ENCODE measurements around the gene IFITM1. TPM values are rescaled to one million over a fixed set of nuclear protein-coding genes. Genes with fewer than 3 reads are reported as not detected.

Gene IFITM1
- total and polyA plus RNA-seq, 4 donors: 46.7 to 311 (median 183) TPM

DNA sequence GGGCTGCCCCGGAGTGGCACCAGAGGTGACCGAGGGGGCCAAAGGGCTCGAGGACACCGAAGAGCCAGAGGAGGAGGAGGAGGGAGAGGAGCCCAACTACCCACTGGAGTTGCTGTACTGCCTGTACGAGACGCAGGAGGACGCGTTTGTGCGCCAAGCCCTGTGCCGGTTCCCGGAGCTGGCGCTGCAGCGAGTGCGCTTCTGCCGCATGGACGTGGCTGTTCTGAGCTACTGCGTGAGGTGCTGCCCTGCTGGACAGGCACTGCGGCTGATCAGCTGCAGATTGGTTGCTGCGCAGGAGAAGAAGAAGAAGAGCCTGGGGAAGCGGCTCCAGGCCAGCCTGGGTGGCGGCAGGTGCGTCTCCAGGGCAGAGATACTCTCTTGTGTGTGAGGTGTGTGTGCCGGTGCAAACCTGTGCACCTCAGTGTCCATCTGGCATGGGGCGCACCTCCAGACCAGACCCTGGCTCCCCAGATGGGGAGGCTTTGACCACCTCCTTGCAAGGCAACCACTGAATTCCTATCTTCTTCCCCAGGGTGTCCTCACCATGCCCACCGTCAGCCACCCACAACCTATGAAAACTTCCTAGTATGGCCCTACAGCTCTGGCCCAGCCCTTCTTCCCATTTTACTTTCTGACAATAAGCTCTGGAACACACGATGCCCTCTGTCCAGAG is 32.2 kb upstream of the IFITM1 start:
- ATAC-seq (ENCODE audit: low FRiP score): no peak
- Histone ChIP-seq H3K27ac (ENCODE audit: low read depth in 1 of 2, low read length in 2 of 2) (no peak overlapping the region), H3K4me3 (ENCODE audit: low read length in 2 of 2) (no peak overlapping the region), H3K27me3 (ENCODE audit: control insufficient read depth in 1 of 2, insufficient read depth in 2 of 2, low read length in 1 of 2) (peaks cover 0 to 1% of the 10 kb centered on the region in 2 donors), H3K4me1 (ENCODE audit: control insufficient read depth in 1 of 2, insufficient read depth in 2 of 2, low read length in 2 of 2) (no peaks in the 10 kb centered on the region), H3K36me3 (ENCODE audit: control insufficient read depth in 1 of 2, insufficient read depth in 2 of 2, low read length in 1 of 2) (no peaks in the 10 kb centered on the region), H3K9me3 (ENCODE audit: control insufficient read depth, low read length) (no peaks in the 10 kb centered on the region)
- intact Hi-C loops (cut with DNase I): no loop called here
- DNase-seq: peak in 1 of 2 donors; percentile 63
- WGBS, 2 donors: 33 to 35% methylated on average over 26 of the region's 26 CpGs

DNA sequence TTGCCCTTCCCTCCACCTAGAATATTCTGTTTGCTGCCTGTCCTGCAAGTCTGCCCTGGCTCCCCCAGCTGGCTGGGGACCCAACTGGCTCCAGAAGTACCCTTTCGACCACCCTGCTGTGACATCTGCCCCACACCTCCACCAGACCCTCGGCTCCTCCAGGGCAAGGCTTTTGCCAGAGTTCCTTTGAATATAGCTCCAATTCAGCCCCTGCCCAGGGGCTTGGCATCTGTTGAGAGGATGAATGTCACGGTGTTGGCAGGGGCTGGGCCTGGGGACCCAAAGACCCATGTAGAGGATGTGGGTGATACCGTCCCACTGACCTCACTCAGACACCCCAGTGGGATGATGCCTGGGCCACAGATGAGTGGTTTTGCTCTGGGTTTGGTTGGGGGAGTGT is 31.7 kb upstream of the IFITM1 start:
- H3K27ac ChIP-seq (ENCODE audit: low read depth in 1 of 2, low read length in 2 of 2): no peak overlapping the region
- no peak overlapping the region for H3K4me3 ChIP-seq (ENCODE audit: low read length in 2 of 2)
- H3K4me1 ChIP-seq (ENCODE audit: control insufficient read depth in 1 of 2, insufficient read depth in 2 of 2, low read length in 2 of 2): no peaks in the 10 kb centered on the region
- 63 to 65% methylated on average over 4 of the region's 4 CpGs for WGBS, 2 donors
- H3K27me3 ChIP-seq (ENCODE audit: control insufficient read depth in 1 of 2, insufficient read depth in 2 of 2, low read length in 1 of 2): peaks cover 0 to 1% of the 10 kb centered on the region in 2 donors
- intact Hi-C loops (cut with DNase I): no loop called here
- ATAC-seq (ENCODE audit: low FRiP score): no peak
- H3K36me3 ChIP-seq (ENCODE audit: control insufficient read depth in 1 of 2, insufficient read depth in 2 of 2, low read length in 1 of 2): no peaks in the 10 kb centered on the region
- peak in 1 of 2 donors; percentile 47 for DNase-seq
- no peaks in the 10 kb centered on the region for H3K9me3 ChIP-seq (ENCODE audit: control insufficient read depth, low read length)

DNA sequence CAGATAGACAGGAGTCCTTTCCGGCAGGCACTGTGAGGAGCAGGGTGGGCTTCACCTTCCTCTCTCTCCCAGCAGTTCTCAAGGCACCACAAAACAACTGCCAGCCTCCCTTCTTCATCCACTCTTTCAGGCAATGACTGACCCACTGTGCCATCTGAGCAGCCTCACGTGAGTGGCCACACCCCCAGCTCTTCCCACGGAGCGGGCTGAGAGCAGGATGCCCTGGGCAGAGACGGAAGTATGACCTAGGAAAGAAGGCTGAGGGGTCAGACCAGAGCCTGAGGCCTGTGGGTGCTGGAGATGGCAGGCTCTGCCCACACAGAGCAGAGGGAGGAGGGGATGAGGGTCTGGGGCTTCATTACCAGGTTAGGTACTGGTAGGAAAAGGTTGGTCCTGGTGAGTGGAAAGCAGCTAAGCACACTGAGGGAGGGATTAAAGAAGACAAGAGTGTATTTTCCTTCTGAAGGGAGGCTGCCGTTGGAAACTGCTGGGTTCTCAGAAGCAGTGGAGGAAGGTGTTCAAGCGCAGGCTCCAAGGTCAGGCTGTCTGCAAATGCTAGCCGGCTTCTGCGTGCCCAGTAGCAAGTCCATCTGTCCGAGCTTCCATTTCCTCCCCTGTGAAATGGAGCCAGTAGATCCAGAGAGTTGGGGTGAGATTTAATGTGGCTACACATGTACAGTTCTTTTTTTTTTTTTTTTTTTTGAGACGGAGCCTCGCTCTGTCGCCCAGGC is 31.0 kb upstream of the IFITM1 start:
- DNase-seq: peak in 1 of 2 donors; percentile 64
- intact Hi-C loops (cut with DNase I): no loop called here

DNA sequence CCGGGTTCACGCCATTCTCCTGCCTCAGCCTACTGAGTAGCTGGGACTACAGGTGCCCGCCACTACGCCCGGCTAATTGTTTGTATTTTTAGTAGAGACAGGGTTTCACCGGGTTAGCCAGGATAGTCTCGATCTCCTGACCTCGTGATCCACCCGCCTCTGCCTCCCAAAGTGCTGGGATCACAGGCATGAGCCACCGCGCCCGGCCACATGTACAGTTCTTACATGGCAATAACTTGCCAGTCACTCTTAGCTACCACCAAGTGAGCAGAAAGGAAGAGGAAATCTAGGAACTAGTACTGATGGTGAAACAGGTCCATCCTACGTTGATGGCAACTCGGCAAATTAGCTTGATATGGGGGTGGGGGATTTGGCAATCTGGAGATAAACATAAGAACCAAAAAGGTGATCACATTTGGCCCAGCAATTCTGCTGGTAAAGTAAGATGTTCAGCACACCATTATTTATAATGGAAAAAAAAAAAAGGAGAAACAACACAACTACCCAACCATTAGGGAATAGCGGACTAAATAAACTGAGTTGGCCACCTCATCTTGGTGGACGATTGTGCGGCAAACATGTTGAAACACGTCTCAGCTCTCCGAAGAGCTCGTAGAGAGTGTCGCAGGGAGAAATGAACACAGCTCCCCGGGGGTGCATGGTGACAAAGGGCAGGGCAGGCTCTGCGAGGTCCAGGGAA is 30.3 kb upstream of the IFITM1 start:
- DNase-seq: no peak
- WGBS, 2 donors: 83 to 91% methylated on average over 18 to 23 of the region's 23 CpGs
- intact Hi-C loops (cut with DNase I): no loop called here

More for the DNA sequence above, 31.0 kb upstream of the IFITM1 start:
- H3K9me3 ChIP-seq (ENCODE audit: control insufficient read depth, low read length): no peaks in the 10 kb centered on the region
- ATAC-seq (ENCODE audit: low FRiP score): no peak
- no peaks in the 10 kb centered on the region for H3K4me1 ChIP-seq (ENCODE audit: control insufficient read depth in 1 of 2, insufficient read depth in 2 of 2, low read length in 2 of 2)
- no peak overlapping the region for H3K27ac ChIP-seq (ENCODE audit: low read depth in 1 of 2, low read length in 2 of 2)
- no peak overlapping the region for H3K4me3 ChIP-seq (ENCODE audit: low read length in 2 of 2)
- no peaks in the 10 kb centered on the region for H3K36me3 ChIP-seq (ENCODE audit: control insufficient read depth in 1 of 2, insufficient read depth in 2 of 2, low read length in 1 of 2)
- WGBS, 2 donors: 56 to 62% methylated on average over 10 to 13 of the region's 13 CpGs
- H3K27me3 ChIP-seq (ENCODE audit: control insufficient read depth in 1 of 2, insufficient read depth in 2 of 2, low read length in 1 of 2): peaks cover 0 to 1% of the 10 kb centered on the region in 2 donors

DNA sequence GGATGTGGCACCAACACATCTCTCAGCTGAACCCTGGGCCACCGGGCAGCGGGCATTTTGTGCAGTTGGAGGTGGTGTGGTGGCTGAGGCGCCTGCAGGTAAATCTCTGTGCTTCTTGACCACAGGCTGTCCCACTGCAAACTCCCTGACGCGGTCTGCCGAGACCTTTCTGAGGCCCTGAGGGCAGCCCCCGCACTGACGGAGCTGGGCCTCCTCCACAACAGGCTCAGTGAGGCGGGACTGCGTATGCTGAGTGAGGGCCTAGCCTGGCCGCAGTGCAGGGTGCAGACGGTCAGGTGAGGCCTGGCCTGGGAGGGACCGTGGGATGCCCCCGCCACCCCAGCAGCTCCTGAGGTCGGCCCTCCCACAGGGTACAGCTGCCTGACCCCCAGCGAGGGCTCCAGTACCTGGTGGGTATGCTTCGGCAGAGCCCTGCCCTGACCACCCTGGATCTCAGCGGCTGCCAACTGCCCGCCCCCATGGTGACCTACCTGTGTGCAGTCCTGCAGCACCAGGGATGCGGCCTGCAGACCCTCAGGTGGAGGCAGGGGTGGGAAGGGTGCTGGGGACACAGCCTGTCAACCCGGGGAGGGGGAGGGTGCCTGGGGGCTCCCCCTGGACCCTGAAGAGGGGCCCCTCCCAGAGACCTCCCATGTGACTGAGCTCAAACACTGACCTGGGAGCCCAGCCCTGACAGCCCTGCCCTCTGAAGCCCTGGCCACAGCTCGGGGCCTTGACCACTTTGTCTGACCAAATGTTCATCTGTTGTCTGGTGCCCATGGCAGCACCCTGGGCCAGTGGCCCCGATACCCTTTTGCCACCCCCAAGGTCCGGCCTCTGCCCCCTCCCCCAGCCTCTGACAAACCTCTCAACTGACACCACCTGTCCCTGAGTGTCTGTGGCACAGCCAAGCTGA is 29.5 kb upstream of the IFITM1 start:
- Histone ChIP-seq H3K27ac (ENCODE audit: low read depth in 1 of 2, low read length in 2 of 2) (no peak overlapping the region), H3K9me3 (ENCODE audit: control insufficient read depth, low read length) (no peaks in the 10 kb centered on the region), H3K36me3 (ENCODE audit: control insufficient read depth in 1 of 2, insufficient read depth in 2 of 2, low read length in 1 of 2) (no peaks in the 10 kb centered on the region), H3K4me3 (ENCODE audit: low read length in 2 of 2) (no peak overlapping the region), H3K4me1 (ENCODE audit: control insufficient read depth in 1 of 2, insufficient read depth in 2 of 2, low read length in 2 of 2) (no peaks in the 10 kb centered on the region), H3K27me3 (ENCODE audit: control insufficient read depth in 1 of 2, insufficient read depth in 2 of 2, low read length in 1 of 2) (peaks cover 0 to 1% of the 10 kb centered on the region in 2 donors)
- ATAC-seq (ENCODE audit: low FRiP score): no peak
- intact Hi-C loops (cut with DNase I): loop anchor here in 1 of 2 donors (5.0 kb wide), 1 partner anchor 32 kb away; no protein-coding TSS in a partner anchor
- WGBS, 2 donors: 86 to 91% methylated on average over 23 to 24 of the region's 24 CpGs
- DNase-seq: peak; percentile 47 to 54

More for the DNA sequence above, 30.3 kb upstream of the IFITM1 start:
- Histone ChIP-seq H3K9me3 (ENCODE audit: control insufficient read depth, low read length) (no peaks in the 10 kb centered on the region), H3K4me3 (ENCODE audit: low read length in 2 of 2) (no peak overlapping the region), H3K27me3 (ENCODE audit: control insufficient read depth in 1 of 2, insufficient read depth in 2 of 2, low read length in 1 of 2) (peaks cover 0 to 1% of the 10 kb centered on the region in 2 donors), H3K27ac (ENCODE audit: low read depth in 1 of 2, low read length in 2 of 2) (no peak overlapping the region), H3K4me1 (ENCODE audit: control insufficient read depth in 1 of 2, insufficient read depth in 2 of 2, low read length in 2 of 2) (no peaks in the 10 kb centered on the region), H3K36me3 (ENCODE audit: control insufficient read depth in 1 of 2, insufficient read depth in 2 of 2, low read length in 1 of 2) (no peaks in the 10 kb centered on the region)
- ATAC-seq (ENCODE audit: low FRiP score): no peak

DNA sequence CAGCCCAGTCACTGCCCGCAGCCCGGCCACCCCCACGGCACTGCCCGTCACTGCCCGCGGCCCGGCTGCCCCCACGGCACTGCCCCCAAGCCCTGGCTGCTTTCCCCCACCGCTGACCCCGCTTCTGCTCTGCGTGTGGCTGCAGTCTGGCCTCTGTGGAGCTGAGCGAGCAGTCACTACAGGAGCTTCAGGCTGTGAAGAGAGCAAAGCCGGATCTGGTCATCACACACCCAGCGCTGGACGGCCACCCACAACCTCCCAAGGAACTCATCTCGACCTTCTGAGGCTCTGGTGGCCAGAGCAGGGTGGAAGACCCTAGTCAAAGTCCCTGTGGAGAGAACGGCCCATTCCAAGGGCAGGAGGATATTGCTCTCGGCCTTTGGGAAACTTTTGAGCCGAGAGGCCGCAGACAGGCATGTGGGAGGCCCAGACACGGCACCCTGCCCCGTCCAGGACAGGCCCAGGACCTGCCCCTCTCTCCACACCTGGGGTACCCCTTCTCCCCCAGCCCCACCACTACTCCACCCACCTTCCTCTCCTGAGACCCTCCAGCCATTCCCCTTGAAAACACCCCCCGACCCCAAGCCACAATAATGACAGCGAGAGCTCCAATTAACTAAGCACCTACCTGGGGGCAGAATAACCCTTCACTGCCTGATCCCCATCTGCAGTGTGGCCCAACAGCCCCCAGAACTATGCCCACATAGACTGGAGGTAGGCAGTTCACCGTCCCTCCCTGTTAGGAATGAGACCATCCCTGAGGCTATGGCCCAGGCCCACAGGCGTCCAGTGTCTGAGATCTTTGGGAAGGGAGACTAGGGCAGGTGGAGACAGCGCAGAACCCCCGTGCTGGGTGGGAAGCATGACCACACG is 28.6 kb upstream of the IFITM1 start:
- WGBS, 2 donors: 83 to 86% methylated on average over 29 of the region's 29 CpGs
- H3K36me3 ChIP-seq (ENCODE audit: control insufficient read depth in 1 of 2, insufficient read depth in 2 of 2, low read length in 1 of 2): no peaks in the 10 kb centered on the region
- ATAC-seq (ENCODE audit: low FRiP score) (no peak), DNase-seq (peak in 1 of 2 donors; percentile 59)
- H3K27me3 ChIP-seq (ENCODE audit: control insufficient read depth in 1 of 2, insufficient read depth in 2 of 2, low read length in 1 of 2): no peaks in the 10 kb centered on the region
- no peak overlapping the region for H3K4me3 ChIP-seq (ENCODE audit: low read length in 2 of 2)
- no peaks in the 10 kb centered on the region for H3K4me1 ChIP-seq (ENCODE audit: control insufficient read depth in 1 of 2, insufficient read depth in 2 of 2, low read length in 2 of 2)
- no peaks in the 10 kb centered on the region for H3K9me3 ChIP-seq (ENCODE audit: control insufficient read depth, low read length)
- H3K27ac ChIP-seq (ENCODE audit: low read depth in 1 of 2, low read length in 2 of 2): no peak overlapping the region
- intact Hi-C loops (cut with DNase I): loop anchor here in 1 of 2 donors (5.0 kb wide), 1 partner anchor 33 kb away; no protein-coding TSS in a partner anchor

DNA sequence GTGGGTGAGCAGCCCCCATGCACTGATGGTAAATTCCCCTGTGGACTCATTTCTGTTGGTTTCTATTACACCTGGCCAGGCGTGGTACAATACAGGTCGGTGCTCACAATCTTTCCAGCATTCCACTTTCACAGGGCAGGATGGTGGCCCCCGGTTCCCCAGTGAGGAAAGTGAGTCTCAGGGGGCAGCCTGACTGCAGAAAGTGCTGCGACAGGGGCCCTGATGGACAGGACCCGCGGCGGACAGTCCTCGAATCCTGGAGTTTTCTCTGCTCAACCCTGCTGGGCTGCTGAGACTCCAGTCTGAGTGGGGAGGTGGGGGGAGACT is 28.0 kb upstream of the IFITM1 start:
- Histone ChIP-seq H3K27ac (ENCODE audit: low read depth in 1 of 2, low read length in 2 of 2) (no peak overlapping the region), H3K36me3 (ENCODE audit: control insufficient read depth in 1 of 2, insufficient read depth in 2 of 2, low read length in 1 of 2) (no peaks in the 10 kb centered on the region), H3K9me3 (ENCODE audit: control insufficient read depth, low read length) (no peaks in the 10 kb centered on the region), H3K4me1 (ENCODE audit: control insufficient read depth in 1 of 2, insufficient read depth in 2 of 2, low read length in 2 of 2) (no peaks in the 10 kb centered on the region), H3K27me3 (ENCODE audit: control insufficient read depth in 1 of 2, insufficient read depth in 2 of 2, low read length in 1 of 2) (no peaks in the 10 kb centered on the region), H3K4me3 (ENCODE audit: low read length in 2 of 2) (no peak overlapping the region)
- intact Hi-C loops (cut with DNase I): loop anchor here in 1 of 2 donors (5.0 kb wide), 1 partner anchor 34 kb away; no protein-coding TSS in a partner anchor
- WGBS, 2 donors: 84 to 86% methylated on average over 8 of the region's 8 CpGs
- DNase-seq (peak in 1 of 2 donors; percentile 41), ATAC-seq (ENCODE audit: low FRiP score) (no peak)

Measured in aorta (tissue), 5 donors.